Effector CD4-positive, alpha-beta T cell (primary cell): ENCODE measurements around the gene MAF.

Experiments
- DNase-seq: peaks from one replicate; pipeline ENCODE4 v3.0.0-alpha.2; 2020

The MAF gene

DNA sequence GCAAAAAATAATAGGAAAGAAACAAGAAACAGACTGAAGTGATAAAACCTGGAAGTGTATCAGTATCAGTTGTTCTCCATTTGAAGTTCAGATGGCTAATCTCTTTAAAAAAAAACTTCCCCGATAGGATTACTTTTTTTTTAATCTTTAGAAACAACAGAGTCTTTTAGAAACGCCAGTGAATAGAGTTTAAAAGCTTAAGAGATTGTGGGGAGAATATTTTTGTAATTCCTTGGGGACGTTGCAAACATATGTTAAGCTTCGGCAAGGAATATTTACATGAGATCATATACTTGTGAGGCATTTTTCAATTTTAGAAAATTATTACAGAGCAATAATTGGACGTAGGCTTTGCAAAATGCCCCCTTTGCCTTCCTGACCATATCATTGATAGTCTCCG is 13.2 kb downstream of the MAF start:
- DNase-seq = no peak

DNA sequence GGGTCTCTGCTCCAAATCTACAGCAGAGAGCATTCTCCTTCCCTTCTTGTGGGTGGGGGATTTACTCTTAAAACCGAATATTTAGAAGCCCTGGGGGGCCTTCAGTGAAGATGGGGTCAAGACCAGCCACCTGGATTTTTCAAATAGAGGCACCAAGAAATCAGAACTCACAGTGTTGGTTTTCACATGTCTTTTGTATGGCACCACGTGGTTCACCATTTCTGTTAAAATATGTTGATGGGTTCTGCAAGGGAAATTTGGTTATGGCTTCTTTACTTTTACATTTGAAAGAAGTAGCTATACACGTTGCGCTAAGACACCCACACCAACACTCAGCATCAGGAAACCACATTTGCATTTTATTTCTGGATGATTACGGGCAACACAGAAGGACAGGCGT is 17.7 kb downstream of the MAF start:
- DNase-seq = no peak

DNA sequence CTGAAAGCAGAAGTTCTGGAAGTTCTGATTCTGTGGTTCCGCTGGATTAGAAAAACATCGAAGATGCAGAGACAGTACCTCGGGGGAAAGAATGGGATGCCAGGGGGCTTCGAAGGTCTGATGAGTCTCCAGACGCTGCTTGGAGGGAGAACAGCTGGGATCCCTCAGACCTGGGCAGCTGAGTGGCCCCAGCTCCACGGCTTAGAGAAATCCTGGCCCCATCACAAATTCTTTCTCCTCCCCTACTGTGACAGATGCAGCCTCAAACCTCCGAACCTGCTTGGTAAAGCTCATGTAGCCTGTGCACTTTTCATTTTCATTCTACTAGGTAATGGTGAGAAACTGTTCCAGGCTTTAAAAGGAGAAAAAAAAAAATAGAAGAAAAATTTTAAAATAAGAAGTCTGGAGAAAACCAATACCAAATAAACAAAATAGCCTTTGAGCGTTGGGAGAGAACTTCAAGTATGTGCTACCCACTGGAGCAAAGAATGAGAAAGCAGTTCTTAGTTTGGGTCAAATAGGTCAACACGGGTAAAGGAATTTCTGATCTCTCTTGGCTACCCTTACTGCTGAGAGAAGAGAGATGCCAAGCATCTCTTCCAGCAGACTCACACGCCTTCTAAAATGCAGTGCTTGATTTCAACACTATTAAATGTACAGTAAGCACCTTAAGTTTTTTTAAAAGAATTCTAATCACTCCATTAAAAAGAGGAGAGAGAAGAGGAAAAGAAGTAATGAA is 19.9 kb downstream of the MAF start:
- no peak for DNase-seq

DNA sequence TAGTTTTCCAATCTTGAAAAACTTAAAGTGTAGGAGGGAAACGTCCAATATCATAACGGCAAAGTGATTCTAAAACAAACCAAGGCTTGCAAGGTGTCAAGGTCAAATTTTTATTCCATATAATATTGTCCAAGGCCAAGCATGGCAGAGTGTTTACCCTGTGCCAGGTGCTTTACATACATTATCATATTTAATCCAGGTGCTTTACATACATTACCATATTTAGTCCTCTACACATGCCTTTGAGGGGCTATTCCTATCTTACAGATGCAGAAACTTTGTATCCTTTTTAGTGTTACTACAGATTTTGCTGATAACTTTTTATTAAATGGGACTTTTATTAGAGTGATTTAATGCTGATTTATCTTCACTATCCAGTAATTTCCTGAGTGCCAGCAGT is 23.9 kb downstream of the MAF start:
- no peak for DNase-seq

DNA sequence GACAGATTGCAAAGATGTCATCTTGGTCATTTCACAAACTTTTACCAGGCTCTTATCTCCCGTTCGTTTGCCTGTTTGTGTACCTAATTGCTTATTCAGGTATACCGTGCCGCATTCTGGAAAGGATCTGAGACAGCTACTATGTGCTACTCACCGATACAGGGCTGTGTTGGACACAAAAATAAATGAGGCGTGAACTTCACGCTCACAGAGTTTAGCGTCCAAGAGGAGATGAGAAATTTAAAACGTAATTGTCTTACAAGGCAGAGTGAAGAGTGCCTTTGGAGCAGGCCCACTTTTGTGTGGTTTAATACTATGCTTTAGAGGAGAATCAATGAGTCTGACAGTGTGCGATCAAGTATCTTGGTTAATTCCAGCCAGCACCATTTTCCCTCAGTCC is 26.7 kb downstream of the MAF start:
- DNase-seq = no peak

DNA sequence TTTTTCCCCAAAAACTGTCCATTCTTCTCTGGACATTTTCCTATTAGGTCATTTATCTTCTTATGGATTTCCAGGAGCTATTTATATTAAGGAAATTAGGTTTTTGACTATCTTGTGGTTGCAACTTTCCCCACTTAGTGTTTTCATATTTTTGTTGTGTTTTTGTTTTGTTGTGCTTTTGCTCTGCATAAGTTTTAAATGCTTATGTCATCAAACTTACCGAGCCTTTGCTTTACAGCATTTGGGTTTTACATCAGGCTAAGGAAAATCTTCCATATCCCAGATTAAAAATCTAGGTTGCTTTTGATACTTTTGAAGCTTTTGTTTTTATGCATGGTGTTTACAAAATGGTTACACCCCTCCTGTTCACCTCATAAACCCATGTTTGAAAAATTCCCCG is 27.5 kb downstream of the MAF start:
- DNase-seq = no peak

DNA sequence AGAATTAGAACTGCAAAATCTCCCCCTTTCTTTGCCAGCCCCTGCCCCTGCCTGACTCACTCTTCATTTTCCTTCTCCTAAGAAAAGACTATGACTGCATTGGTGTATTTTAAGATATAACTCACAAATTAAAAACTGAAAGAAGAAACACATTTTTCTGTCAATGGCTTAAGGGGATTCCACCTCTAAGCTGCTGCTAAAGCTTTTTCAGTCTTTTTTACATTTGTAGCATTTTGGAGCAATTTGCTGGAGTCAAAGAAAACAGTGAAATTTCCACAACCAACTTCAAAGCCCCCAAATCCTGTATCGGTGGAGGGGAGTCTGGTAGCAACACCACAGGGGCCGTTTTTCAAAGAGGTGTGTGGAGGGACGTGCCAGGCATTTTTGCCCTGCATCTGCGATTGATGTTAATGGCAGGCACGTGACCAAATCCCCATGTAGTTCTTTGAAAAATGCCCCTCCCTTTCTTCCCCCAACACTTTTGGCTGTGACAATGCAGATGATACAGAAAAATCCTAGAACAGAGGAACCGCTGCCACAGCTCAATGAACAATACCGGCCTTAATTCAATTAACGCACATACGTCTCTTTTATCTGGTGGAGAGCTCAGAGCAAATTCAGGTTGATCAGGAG is 28.5 kb downstream of the MAF start:
- DNase-seq = no peak

DNA sequence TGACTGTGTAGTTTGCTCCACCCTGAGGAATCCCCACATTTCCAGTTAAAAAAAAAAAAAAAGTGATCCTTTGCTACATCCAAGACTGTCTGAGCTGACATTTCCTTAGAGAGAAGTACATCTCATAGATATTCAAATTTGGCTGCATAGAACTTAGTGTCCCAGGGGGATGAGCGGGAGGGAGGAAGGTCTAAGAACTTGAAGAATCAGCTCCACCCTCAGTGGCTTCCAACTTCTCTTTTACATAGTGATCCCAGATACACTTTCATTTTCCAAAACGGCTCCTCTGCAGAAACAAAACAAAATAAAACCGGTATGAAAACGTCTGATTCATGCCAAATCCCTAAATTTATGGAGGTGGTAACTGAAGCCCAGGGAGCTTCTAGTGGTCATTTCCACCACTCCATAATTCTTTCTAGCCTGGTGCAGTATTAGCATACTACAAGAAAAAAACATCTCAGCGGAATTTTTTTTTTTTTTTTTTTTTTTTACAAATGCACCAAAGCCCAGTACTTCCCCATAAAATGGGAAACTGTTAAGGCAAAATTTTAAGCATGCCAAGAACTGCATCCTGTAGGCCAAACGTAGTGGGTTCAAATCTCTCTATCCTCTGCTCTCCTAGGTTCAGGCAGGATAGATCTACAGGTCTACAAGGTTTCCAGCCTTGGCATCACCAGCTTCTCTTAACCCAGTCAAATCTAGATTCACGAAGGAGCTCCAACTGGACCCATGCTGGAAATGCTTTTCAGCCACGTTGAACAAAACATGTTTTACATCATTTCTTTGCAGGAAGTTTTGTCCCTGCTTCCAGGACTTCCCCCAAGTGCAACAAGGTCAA is 29.3 kb downstream of the MAF start:
- no peak for DNase-seq

DNA sequence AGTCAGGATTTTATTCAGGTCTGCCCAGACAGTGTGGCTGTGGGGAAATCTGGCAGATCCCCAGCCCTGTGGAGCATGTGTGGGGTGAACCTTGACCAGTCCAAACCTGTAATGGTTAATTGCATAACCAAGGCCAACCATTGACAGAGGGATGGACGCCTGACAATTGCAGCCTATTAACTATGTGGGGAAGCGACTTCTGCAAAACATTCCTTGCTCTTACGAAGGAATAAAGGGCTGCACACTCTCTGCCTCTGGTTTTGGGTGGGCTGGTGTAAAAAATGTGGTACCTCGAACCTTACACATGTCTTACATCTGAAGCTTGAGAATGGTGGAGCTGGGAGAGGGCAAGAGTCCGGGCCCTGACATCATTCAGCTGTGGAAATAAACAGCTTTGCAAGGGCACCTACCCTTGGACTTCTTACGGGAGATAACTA is 35.8 kb downstream of the MAF start:
- no peak for DNase-seq

DNA sequence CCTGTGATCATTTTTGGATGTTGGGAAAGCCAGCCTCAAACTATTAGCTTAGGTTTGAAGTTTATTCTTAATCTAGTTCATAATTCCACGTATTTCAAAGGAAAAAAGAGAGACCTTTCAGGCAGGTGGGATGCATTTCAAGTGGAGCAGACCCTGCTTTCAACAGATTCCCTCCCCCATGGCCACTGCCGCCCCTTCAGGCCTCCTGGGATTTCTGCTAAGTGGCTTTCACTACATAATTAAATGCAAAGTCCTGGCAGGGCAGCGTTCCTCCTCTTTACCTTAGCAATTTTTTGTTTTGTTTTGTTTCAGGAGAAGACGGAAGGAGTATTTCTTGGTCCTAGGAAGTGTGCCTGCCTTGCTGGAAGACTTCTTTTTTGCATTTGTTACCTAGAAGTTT is 36.6 kb downstream of the MAF start:
- DNase-seq = no peak

DNA sequence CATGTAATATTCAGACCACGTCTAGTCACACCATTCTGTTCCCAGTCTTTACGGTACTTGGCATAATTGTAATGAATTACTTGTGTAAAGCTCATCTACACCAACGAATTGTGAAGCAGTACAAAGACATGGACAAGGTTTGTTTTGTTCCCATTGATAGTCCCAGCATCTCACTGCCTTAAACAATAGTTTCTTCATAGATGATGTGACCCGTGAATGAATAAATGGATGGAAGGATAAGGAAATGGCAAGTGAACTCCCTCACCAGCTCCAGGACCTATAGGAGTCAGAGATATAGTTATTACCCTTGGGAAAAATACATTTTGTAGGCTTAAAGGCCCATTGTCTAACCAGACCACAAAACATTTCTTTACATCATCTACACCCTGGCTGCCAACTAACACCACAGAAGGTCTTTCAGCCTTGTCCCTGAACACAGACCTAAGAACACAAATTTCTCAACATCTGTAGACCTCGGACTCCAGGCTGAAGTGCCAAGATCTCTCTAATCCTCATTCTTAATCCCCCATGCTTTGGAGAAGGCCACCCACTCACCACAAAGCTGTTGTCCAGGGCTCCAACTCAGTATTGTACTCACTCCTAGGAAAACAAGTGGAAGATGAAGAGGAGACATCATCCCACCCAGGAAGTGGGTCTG is 38.2 kb downstream of the MAF start:
- DNase-seq = no peak

DNA sequence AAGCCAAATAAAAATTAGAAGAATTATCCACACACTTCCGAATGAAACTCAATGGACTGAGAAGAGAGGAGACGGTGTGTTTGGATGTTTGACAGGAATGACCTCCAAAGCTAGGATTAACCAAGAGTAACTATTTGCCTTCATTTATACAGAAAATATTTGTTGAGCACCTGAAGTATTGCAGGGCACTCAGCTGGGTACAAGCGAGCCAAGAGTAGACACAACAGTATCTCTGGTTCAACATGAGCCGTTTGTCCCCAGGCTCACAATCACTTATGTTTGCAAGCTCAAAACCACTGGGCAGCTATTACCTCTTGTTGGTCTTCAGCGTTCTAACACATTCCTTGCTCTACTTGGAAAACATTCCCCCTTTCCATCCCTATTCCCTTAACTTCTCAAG is 38.8 kb downstream of the MAF start:
- no peak for DNase-seq

DNA sequence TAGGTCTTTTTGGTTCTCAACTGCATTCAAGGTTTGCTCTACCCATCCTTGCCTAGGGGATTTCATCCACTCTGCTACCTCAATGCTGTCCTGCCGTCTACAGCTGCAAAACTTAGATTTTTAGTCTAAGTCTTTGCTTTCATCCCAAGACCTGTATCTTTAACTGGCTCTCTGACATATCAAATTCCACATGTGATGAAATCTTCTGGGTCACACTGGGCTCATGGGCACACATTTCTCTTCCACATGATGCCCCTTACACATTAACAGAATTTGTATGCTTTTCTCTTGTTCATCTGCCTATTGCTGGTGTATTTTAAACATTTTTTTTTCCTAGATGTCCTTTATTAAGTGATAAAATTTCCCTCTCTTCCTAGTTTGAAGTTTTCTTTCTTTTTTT is 39.6 kb downstream of the MAF start:
- DNase-seq = no peak

DNA sequence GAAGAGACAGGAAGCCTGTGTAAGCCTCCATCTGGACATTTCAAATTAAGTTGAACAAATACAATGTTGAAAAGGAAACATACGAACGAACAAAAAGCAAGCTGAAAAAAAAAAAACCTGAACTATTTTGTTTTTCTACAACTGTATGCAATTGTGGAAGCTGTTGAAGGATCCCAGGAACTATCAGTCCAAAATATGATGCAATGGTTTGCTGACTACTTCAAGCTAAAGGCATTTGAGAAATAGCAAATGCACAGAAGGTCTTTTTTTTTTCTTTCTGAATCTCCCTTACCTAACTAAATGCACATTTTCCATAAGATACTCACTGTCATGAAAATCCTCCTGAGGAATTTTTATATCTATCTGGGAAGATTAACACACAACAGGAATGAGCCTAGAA is 40.2 kb downstream of the MAF start:
- DNase-seq = no peak

DNA sequence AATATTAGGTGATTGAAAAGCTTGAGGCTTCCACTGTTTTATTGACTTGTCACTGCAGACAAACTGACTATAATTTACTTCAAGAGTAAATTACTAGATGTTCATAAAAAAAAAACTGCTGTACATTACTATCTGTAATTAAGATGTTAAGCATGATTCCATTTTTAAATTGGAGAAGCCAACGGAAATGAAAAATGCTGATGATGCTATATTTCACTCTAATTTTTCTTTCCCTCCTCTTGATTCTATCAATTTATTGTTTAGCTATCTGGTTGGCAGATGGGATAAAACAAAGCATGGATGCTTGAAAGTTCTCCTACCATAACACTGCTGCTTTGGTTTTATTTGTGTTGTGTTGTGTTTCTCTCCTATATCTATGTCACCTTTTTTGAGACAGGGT is 41.0 kb downstream of the MAF start:
- no peak for DNase-seq

DNA sequence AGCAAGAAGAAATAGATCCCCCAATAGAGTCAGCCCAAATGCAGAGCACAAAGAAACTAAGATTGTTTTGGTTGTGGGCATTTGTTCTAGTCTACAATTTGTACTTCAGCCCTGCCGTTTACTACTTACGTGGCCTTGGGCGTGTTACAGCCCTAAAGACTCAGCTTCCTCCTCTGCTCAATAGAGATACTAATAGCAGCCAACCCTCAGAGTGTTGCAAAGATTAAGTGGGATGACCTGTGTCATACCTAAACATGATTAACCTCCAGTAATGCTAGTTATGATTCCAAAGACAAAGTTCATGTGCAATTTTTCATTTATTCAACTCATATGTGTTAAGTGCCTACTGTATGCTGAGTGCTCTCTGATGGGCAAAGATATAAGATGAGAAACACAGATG is 43.1 kb downstream of the MAF start:
- DNase-seq = no peak

DNA sequence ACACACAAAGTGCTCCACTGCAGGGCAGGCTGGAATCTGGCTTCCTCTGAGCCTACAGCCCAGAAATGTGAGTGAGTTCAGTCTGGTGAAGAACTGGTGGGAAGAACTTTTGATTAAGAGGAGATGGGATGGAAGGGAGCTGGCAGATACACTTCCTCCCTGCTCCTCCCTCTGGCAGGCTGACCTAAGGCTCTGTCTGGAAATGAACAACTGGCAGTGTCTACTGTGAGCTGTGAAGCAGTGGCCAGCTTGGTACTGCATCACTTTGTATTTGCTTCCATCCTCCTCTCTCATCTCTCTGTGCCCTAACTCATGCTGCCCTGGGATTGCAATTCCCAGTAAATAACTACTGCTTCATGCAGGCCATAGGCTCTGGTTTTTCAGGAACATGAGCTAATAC is 45.6 kb downstream of the MAF start:
- no peak for DNase-seq

DNA sequence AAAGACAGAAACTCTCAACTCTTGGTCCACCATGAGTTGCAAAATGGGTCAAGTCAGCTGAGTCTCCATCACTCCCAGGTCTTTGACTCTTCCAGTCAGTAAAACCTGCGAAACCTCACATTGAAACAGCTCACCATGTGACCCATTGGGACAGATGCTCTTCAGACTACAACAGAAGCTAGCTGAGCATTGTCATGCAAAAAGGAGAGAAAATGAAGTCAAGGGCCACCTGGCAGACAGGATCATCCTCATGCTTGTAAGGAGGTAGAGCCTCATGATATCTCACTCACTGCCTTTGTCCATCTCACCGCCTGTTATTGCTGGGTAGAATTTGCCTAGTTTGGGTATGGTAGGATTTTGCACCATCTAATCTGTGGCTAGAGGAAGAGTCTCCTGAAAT is 50.2 kb downstream of the MAF start:
- no peak for DNase-seq

DNA sequence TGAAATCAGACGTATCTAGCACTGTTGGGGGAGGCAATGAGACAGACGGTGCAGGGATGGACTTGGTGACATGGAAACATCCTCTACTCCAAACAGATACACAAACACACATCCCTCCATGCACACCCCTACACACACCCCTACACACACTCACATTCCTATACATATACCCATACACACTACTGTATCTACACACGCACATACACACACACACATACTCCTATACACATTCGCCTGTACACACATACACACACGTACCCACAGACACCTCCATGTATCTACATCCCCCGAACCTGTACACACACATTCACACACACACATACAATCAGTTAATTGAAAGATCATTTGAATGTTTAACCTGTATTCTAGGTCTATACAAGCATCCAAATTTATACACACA is 53.5 kb downstream of the MAF start:
- no peak for DNase-seq
